Measurements from ENCODE around the gene ZNF280D. TPM values are rescaled to one million over a fixed set of nuclear protein-coding genes. Genes with fewer than 3 reads are reported as not detected.

The ZNF280D gene, protein sequence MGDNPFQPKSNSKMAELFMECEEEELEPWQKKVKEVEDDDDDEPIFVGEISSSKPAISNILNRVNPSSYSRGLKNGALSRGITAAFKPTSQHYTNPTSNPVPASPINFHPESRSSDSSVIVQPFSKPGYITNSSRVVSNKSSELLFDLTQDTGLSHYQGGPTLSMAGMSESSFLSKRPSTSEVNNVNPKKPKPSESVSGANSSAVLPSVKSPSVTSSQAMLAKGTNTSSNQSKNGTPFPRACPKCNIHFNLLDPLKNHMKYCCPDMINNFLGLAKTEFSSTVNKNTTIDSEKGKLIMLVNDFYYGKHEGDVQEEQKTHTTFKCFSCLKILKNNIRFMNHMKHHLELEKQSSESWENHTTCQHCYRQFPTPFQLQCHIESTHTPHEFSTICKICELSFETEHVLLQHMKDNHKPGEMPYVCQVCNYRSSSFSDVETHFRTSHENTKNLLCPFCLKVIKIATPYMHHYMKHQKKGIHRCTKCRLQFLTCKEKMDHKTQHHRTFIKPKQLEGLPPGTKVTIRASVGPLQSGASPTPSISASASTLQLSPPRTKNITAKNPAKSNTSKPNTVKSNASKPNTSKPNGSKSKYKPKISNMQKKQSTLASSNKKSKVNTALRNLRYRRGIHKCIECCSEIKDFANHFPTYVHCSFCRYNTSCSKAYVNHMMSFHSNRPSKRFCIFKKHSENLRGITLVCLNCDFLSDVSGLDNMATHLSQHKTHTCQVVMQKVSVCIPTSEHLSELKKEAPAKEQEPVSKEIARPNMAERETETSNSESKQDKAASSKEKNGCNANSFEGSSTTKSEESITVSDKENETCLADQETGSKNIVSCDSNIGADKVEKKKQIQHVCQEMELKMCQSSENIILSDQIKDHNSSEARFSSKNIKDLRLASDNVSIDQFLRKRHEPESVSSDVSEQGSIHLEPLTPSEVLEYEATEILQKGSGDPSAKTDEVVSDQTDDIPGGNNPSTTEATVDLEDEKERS
- total RNA-seq = 10 to 100 TPM; 27.2 to 29.5 TPM

DNA sequence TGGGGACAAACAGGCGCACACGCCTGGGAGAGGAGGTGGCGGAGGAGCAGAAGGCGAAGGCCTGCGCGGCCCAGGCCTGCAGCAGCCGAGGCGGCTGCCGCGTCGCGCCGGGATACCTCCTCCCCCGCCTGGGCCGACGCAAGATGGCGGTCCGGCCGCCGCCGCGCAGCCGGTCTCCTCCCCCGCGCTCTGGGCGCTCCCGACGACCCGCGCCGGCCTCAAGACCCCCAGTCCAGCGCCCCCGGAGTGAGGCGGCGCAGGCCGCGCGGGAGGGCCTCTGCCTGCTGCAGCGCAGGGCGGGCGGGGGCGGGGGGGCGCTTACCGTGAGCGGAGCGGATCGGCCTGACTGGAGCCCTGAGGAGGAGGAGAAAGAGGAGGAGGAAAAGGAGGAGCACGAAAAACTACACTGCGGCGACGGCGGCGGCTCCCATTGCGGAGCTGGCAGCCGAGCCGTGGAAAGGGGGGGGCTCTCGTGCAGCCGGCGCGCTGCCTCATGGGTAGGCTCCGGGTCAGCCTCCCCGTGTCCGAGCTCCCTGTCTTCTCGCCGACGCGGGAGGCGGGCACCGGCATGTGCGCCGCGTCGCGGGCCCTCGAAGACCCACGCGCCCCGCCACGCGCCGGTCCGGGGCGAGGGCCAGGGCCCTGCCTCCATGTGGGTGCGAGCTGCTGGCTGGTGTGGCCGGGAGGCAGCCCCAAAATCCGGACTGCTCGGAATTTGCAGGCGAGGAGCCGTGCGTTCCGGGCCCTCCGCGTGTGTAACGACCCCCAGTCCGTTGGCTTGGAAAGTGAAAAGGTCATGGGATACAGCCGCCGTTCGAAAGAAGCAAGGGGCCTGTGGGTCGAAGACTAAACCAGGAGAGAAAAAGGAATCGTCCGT is at the start of gene ZNF280D:
ZNF280D (minus strand) TSS at position 374 of the 877 bp plus-strand sequence. CDS start 26,400 bp downstream, outside the sequence.

Other genes with a start within 250 kb of the ZNF280D start
- 10 to 100 TPM; 59.4 to 60.4 TPM for gene TCF12, start 185.1 kb upstream of the ZNF280D start, total RNA-seq

All from activated naive CD4-positive, alpha-beta T cell treated with anti-CD3 and anti-CD28 coated beads, Interleukin-2, amount 10 ng/mL, durations not matched to agents 5 hours and 36 hours (primary cell).